Ovary (tissue), 3 donors: Measurements from ENCODE around the gene LYL1.

Experiments
- CTCF ChIP-seq, 3 donors: fragments of 450-650 bp in 2 of 3; fragments of 200-600 bp in 1 of 3; IDR thresholded peaks; one replicate each; pipeline versions ENCODE4 v1.5.1 to v1.8.0; 2016 to 2022; ENCODE audit warnings: antibody characterized with exemption in 3 of 3, mild to moderate bottlenecking in 1 of 3
- EP300 ChIP-seq: sonication (generic); formaldehyde crosslinking; IDR thresholded peaks from one replicate; pipeline ENCODE4 v1.6.1; 2017; ENCODE audit warnings: antibody characterized with exemption
- POLR2A ChIP-seq: fragments of 450-650 bp; IDR thresholded peaks from one replicate; pipeline ENCODE4 v1.6.1; 2017; ENCODE audit warnings: antibody characterized with exemption, mild to moderate bottlenecking, moderate library complexity
- donor health status: DM: no; HTN: no; CAD: no.

GRCh38 chr19:13086341-13086740 is 16.3 kb downstream of the LYL1 start:
- no peak for TF ChIP-seq CTCF (IDR thresholded peaks at IDR 0.05)
- TF ChIP-seq EP300 = no peak
- no peak for TF ChIP-seq POLR2A
